Adipose tissue (tissue), 3 donors: Measurements from ENCODE around the gene IAPP. TPM values are rescaled to one million over a fixed set of nuclear protein-coding genes. Genes with fewer than 3 reads are reported as not detected.
"Not testable (repeated sequence)": the region's sequence is repeated elsewhere in the genome, so short reads cannot be mapped to it uniquely, and the experiment has no call there.

ENCODE experiments used
- H3K27ac ChIP-seq: one replicate; pipeline ENCODE4 v1.5.1; 2013; ENCODE audit warnings: low read depth, low read length
- WGBS, 3 donors: extraction: QIAGEN DNeasy Blood & Tissue Kit; methylation state at CpG; one replicate each; pipeline ENCODE4 v1.1.7; 2013; 5-methylcytosine and 5-hydroxymethylcytosine counted together
- polyA plus RNA-seq, 3 donors: library from polyadenylated mRNA; stranded (reverse); fragments of 200-250 nt; gene quantifications; one replicate each; pipeline ENCODE4 v1.2.3, GENCODE V29; 2013
- donor health status: healthy with polysubstance abuse.
- donor health status: Bipolar disorder and iron deficiency.
- donor health status: healthy.

IAPP gene
- polyA plus RNA-seq, 3 donors: 0.33 to 126 TPM; not detected in 1

GRCh38 chr12:21369141-21369980 is 3.3 kb upstream of the IAPP start:
- 52 to 55% (median 53%) methylated on average over 4 of the region's 4 CpGs for WGBS, 3 donors
- no peak overlapping the region for H3K27ac ChIP-seq

- no peak overlapping the region for H3K27ac ChIP-seq
- 81 to 86% (median 86%) methylated on average over 7 of the region's 7 CpGs for WGBS, 3 donors
These were observed 1.8 kb upstream of the IAPP start for GRCh38 chr12:21370845-21371449.

- no peak overlapping the region for H3K27ac ChIP-seq
- WGBS, 3 donors: 84 to 88% (median 86%) methylated on average over 3 of the region's 3 CpGs
These were observed 6.5 kb downstream of the IAPP start for GRCh38 chr12:21379218-21379617.

- 88 to 93% (median 90%) methylated on average over 5 of the region's 5 CpGs for WGBS, 3 donors
- H3K27ac ChIP-seq: not testable (repeated sequence)
These were observed 8.6 kb downstream of the IAPP start for GRCh38 chr12:21381320-21381719.

GRCh38 chr12:21384261-21384660 is 11.6 kb downstream of the IAPP start:
- 33 to 74% (median 65%) methylated on average over 2 of the region's 2 CpGs for WGBS, 3 donors
- H3K27ac ChIP-seq: no peak overlapping the region

- 89 to 96% (median 92%) methylated on average over 3 of the region's 3 CpGs for WGBS, 3 donors
These were observed 14.5 kb downstream of the IAPP start for GRCh38 chr12:21387174-21387573.

GRCh38 chr12:21392384-21392783 is 19.7 kb downstream of the IAPP start:
- WGBS, 3 donors: 12 to 36% (median 20%) methylated on average over 1 of the region's 1 CpG
- no peak overlapping the region for H3K27ac ChIP-seq

More at GRCh38 chr12:21387174-21387573, 14.5 kb downstream of the IAPP start:
- no peak overlapping the region for H3K27ac ChIP-seq

- H3K27ac ChIP-seq: not testable (repeated sequence)
- 86 to 91% (median 89%) methylated on average over 25 to 27 of the region's 28 CpGs for WGBS, 3 donors
These were observed 22.3 kb downstream of the IAPP start for GRCh38 chr12:21394828-21395626.

GRCh38 chr12:21413369-21414277 is 40.9 kb downstream of the IAPP start:
- 77 to 87% (median 86%) methylated on average over 16 of the region's 16 CpGs for WGBS, 3 donors

GRCh38 chr12:21416511-21417121 is 43.9 kb downstream of the IAPP start:
- no peak overlapping the region for H3K27ac ChIP-seq
- WGBS, 3 donors: 58 to 72% (median 59%) methylated on average over 4 of the region's 4 CpGs

More at GRCh38 chr12:21413369-21414277, 40.9 kb downstream of the IAPP start:
- H3K27ac ChIP-seq: no peak overlapping the region

GRCh38 chr12:21418398-21418797 is 45.7 kb downstream of the IAPP start:
- 79 to 80% (median 80%) methylated on average over 5 of the region's 5 CpGs for whole genome bisulfite sequencing, 3 donors
- H3K27ac ChIP-seq: not testable (repeated sequence)

GRCh38 chr12:21419009-21419699 is 46.5 kb downstream of the IAPP start:
- WGBS, 3 donors: 85 to 89% (median 87%) methylated on average over 29 to 30 of the region's 30 CpGs
- not testable (repeated sequence) for H3K27ac ChIP-seq

- 74 to 84% (median 74%) methylated on average over 4 of the region's 4 CpGs for WGBS, 3 donors
- no peak overlapping the region for H3K27ac ChIP-seq
These were observed 55.5 kb downstream of the IAPP start for GRCh38 chr12:21428241-21428640.
